WTC11 (cell line): ENCODE results near the gene NPAS2.

Experiments used
- ATF2 ChIP-seq: sonication (generic); formaldehyde crosslinking; IDR thresholded peaks from 2 replicates; pipeline ENCODE4 v1.8.1; 2022; ENCODE audit warnings: low read depth, missing genetic modification reagents, borderline replicate concordance
- CTCF ChIP-seq: fragments of 200-600 bp; IDR thresholded peaks from 2 replicates; pipeline ENCODE4 v1.8.0; 2022; ENCODE audit warnings: antibody characterized with exemption
- MYBL2 ChIP-seq: sonication (generic); formaldehyde crosslinking; IDR thresholded peaks from 2 replicates; pipeline ENCODE4 v1.8.1; 2023; ENCODE audit warnings: mild to moderate bottlenecking, moderate library complexity, missing genetic modification reagents
- PRRX2 ChIP-seq: fragments of 250-450 bp; sonication (Bioruptor Pico); IDR thresholded peaks from 2 replicates; pipeline ENCODE4 v1.8.0; 2021; ENCODE audit warnings: mild to moderate bottlenecking
- SP1 ChIP-seq: sonication (generic); formaldehyde crosslinking; conservative IDR thresholded peaks from 2 replicates; pipeline ENCODE4 v1.8.1; 2022; ENCODE audit warnings: missing genetic modification reagents
- USF2 ChIP-seq: sonication (generic); formaldehyde crosslinking; IDR thresholded peaks from 2 replicates; pipeline ENCODE4 v1.8.1; 2023; ENCODE audit warnings: mild to moderate bottlenecking, missing genetic modification reagents, moderate library complexity

DNA sequence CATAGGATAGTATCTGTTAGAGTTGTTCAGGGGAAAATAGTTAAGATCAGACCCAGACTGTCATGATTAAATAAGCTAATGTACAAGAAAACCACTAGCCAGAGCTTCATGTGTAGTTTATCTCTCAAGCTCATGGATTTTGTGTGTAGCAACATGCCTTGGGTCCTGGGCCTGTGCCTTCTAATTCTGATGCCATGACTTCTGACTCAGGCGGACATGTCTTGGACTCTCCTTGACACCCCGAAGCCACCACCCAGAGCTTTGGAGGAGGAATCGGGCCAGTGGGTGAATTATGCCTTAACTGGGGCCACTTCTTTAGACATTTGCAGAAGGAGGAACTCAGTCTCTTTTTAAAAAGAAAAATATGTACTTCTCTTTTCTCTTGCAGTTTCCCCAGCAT is 68.7 kb downstream of the NPAS2 start:
- no peak for TF ChIP-seq CTCF
- TF ChIP-seq USF2 (CRISPR knock-in tag): no peak
- TF ChIP-seq SP1: no peak
- no peak for TF ChIP-seq ATF2 (CRISPR knock-in tag)
- TF ChIP-seq PRRX2: no peak
- TF ChIP-seq MYBL2: no peak
